ENCODE data around the gene NQO1. TPM values are rescaled to one million over a fixed set of nuclear protein-coding genes. Genes with fewer than 3 reads are reported as not detected.

The NQO1 gene
- total and polyA plus RNA-seq, 4 donors: 0.92 to 5.5 (median 1.9) TPM

- TF ChIP-seq GABPA (IDR thresholded peaks at IDR 0.05 in 1 of 2, conservative IDR thresholded peaks at IDR 0.05 in 1 of 2): no peak
- no peak for TF ChIP-seq NR2F2 (IDR thresholded peaks at IDR 0.05)
- TF ChIP-seq MAX (IDR thresholded peaks at IDR 0.05): no peak
- no peak for TF ChIP-seq EGR1 (IDR thresholded peaks at IDR 0.05; ENCODE audit: low read depth in 2 of 2)
- no peak for TF ChIP-seq RXRA (IDR thresholded peaks at IDR 0.05)
- no peak for TF ChIP-seq RAD21 (IDR thresholded peaks at IDR 0.05)
- no peak for TF ChIP-seq FOXA1 (IDR thresholded peaks at IDR 0.05)
- no peak for TF ChIP-seq FOXA2 (IDR thresholded peaks at IDR 0.05)
- no peaks in the 10 kb centered on the region for H3K9me3 ChIP-seq (ENCODE audit: control insufficient read depth in 4 of 4, low read length in 3 of 4)
- no peaks in the 10 kb centered on the region for H3K27me3 ChIP-seq (ENCODE audit: control insufficient read depth in 4 of 4, insufficient read depth in 4 of 4, low read length in 3 of 4)
- no peak overlapping the region for H3K9ac ChIP-seq (ENCODE audit: low read depth in 1 of 2, low read length in 2 of 2)
- H3K4me3 ChIP-seq (ENCODE audit: low read depth in 1 of 3, low read length in 3 of 3): no peak overlapping the region
- no peak for DNase-seq (ENCODE audit: low spot score)
- H3K4me1 ChIP-seq (ENCODE audit: control insufficient read depth in 4 of 4, insufficient read depth in 4 of 4, low read length in 3 of 4): no peaks in the 10 kb centered on the region
- WGBS: 92% methylated on average over 4 of the region's 4 CpGs
- peaks cover 15 to 60% (median 51%) of the 10 kb centered on the region in 4 donors for H3K36me3 ChIP-seq (ENCODE audit: control insufficient read depth in 4 of 4, insufficient read depth in 3 of 4, low read depth in 1 of 4, low read length in 3 of 4)
- no peak overlapping the region for H3K27ac ChIP-seq (ENCODE audit: low read depth in 1 of 2, low read length in 2 of 2)
These were observed 34.1 kb downstream of the NQO1 start for GRCh38 chr16:69691980-69692911.

GRCh38 chr16:69688589-69688988 is 37.8 kb downstream of the NQO1 start:
- H3K4me3 ChIP-seq (ENCODE audit: low read depth in 1 of 3, low read length in 3 of 3): no peak overlapping the region
- no peak overlapping the region for H3K27ac ChIP-seq (ENCODE audit: low read depth in 1 of 2, low read length in 2 of 2)
- DNase-seq (ENCODE audit: low spot score): no peak
- 96% methylated on average over 2 of the region's 2 CpGs for WGBS
- TF ChIP-seq HNF4G (IDR thresholded peaks at IDR 0.05) (no peak), NR2F2 (IDR thresholded peaks at IDR 0.05) (no peak), EGR1 (IDR thresholded peaks at IDR 0.05; ENCODE audit: low read depth in 2 of 2) (no peak), GABPA (IDR thresholded peaks at IDR 0.05 in 1 of 2, conservative IDR thresholded peaks at IDR 0.05 in 1 of 2) (no peak), RXRA (IDR thresholded peaks at IDR 0.05) (no peak), REST (IDR thresholded peaks at IDR 0.05) (no peak), HNF4A (conservative IDR thresholded peaks at IDR 0.05) (no peak)
- peaks cover 21 to 38% (median 34%) of the 10 kb centered on the region in 4 donors for H3K36me3 ChIP-seq (ENCODE audit: control insufficient read depth in 4 of 4, insufficient read depth in 3 of 4, low read depth in 1 of 4, low read length in 3 of 4)
- H3K27me3 ChIP-seq (ENCODE audit: control insufficient read depth in 4 of 4, insufficient read depth in 4 of 4, low read length in 3 of 4): no peaks in the 10 kb centered on the region
- H3K9me3 ChIP-seq (ENCODE audit: control insufficient read depth in 4 of 4, low read length in 3 of 4): no peaks in the 10 kb centered on the region
- H3K9ac ChIP-seq (ENCODE audit: low read depth in 1 of 2, low read length in 2 of 2): no peak overlapping the region
- H3K4me1 ChIP-seq (ENCODE audit: control insufficient read depth in 4 of 4, insufficient read depth in 4 of 4, low read length in 3 of 4): no peaks in the 10 kb centered on the region

GRCh38 chr16:69680358-69680757 is 46.0 kb downstream of the NQO1 start:
- Histone ChIP-seq H3K27me3 (ENCODE audit: control insufficient read depth in 4 of 4, insufficient read depth in 4 of 4, low read length in 3 of 4) (no peaks in the 10 kb centered on the region), H3K9me3 (ENCODE audit: control insufficient read depth in 4 of 4, low read length in 3 of 4) (no peaks in the 10 kb centered on the region), H3K4me3 (ENCODE audit: low read depth in 1 of 3, low read length in 3 of 3) (no peak overlapping the region), H3K36me3 (ENCODE audit: control insufficient read depth in 4 of 4, insufficient read depth in 3 of 4, low read depth in 1 of 4, low read length in 3 of 4) (peaks cover 9 to 27% (median 22%) of the 10 kb centered on the region in 4 donors), H3K27ac (ENCODE audit: low read depth in 1 of 2, low read length in 2 of 2) (no peak overlapping the region), H3K4me1 (ENCODE audit: control insufficient read depth in 4 of 4, insufficient read depth in 4 of 4, low read length in 3 of 4) (no peaks in the 10 kb centered on the region), H3K9ac (ENCODE audit: low read depth in 1 of 2, low read length in 2 of 2) (no peak overlapping the region)
- no peak for DNase-seq (ENCODE audit: low spot score)
- TF ChIP-seq RAD21 (IDR thresholded peaks at IDR 0.05): no peak
- TF ChIP-seq ZBTB33 (IDR thresholded peaks at IDR 0.05): no peak
- no peak for TF ChIP-seq YY1 (IDR thresholded peaks at IDR 0.05)
- TF ChIP-seq MAX (IDR thresholded peaks at IDR 0.05): no peak
- TF ChIP-seq FOXA2 (IDR thresholded peaks at IDR 0.05): no peak
- TF ChIP-seq RXRA (IDR thresholded peaks at IDR 0.05): no peak
